Right forelimb (tissue), 1 donor: Measurements from ENCODE around the gene PLCH2.
"Not testable (repeated sequence)": the region's sequence is repeated elsewhere in the genome, so short reads cannot be mapped to it uniquely, and the experiment has no call there.

Experiments
- DNase-seq: peaks from one replicate; pipeline ENCODE4 v3.0.0-alpha.2; 2018

Gene PLCH2

DNA sequence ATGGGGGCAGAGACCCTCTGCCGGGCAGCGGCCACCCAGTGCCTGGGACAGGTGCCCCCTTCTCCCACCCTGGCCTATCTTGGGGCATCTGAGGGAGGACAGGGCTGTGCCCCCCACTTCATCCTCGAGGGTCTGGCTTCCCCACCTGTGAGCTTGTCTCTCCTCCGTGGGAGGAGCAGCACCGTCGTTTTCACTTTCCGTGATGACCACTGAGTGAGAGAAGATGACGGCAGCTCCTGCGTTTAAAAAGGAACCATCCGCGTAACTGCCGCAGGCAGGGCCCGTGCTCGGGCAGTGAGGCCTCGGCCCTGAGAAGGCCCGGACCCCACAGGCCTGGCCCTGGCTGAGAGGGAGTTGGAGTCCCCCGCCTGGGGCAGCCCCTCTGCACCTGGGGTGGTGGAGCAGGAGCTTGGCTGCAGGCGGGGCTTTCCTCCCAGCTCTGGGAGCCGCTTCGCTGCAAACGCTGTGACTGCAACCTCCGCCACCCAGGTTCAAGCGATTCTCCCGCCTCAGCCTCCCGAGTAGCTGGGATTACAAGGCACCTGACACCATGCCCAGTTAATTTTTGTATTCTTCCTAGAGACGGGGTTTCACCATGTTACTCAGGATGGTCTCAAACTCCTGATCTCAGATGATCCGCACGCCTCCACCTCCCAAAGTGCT lies 73.4 kb downstream of the PLCH2 start:
- DNase-seq = not testable (repeated sequence)

DNA sequence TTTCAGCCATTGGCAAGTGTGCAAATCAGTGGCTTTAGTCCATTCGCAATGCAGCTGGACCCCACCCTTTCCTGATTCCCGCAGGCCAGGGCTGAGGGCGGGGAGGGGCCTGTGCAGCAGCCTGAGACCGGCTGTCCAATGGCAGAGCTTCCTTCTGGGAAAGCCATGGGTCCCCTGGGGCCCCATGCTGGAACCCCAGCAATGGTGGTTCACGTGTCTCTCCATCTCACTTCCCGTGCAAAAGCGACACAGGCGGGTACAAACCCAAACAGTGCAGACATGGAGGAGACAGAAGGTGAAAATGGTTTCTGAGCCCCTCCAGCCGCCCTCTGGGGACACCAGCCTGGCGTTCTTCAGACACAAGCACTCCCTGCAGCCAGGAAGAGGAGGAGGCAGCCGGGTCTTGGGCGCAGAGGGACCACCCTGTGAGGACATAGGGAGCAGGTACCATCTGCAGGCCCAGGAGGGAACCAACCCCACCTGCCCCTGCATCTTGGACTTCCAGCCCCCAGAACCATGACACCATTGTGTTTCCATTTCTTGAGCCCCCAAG lies 74.3 kb downstream of the PLCH2 start:
- DNase-seq = not testable (repeated sequence)

DNA sequence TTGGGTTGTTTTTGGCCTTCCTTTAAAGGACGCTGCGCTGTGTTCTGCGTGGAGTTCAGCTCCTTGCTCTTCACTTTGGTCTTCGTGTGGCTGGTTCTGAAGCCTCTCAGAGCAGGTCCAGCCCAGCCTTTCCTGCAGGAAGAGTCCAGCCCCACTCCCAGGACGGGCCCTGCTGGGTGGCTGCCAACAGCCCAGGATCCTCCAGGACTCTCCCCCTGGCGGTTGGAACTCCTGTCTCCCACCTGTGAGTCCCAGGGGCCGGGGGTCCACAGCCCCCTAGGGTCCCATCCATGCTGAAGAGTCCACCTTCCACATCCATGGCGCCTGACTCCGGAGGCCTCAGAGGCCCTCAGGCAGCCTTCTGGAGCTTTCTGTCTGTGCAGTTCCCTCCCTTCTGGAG lies 75.5 kb downstream of the PLCH2 start:
- not testable (repeated sequence) for DNase-seq

DNA sequence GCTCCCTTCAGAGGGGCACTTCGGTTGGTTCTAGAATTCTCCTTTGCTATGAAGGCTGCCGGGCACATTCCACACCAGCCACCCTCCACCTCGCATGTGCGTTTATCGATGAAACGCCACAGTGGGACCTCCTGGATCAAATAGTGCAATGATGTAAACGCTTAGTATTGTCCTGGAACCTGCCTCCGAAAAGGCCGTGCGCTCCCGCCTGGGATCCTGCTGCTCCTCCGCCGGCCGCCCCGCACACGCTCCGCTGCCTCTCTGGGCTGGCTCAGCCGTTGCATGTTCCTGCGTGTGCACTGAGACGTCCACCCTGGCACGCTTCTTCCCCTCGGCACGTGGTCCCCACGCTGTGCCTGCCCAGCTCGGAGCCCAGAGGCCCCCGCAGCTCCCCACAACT lies 76.1 kb downstream of the PLCH2 start:
- DNase-seq = no peak

DNA sequence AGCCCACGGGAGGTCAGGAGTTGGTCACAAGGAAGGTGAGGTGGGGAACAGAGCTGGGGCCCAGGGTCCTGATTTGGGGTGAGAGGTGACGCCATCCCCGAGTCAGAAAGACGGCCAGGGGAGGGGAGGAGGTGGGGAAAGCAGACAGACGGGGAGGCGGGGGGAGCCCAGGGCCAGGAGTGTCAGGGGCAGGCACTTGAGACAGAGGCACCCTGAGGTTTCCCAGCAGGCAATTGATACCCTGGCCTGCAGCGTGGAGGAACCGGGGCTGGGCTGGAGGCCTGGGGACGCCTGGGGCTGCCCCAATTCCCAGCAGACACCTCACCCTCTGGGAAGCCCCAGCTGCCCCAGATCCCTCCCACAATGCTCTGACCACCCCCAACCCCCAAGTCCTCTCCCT lies 77.0 kb downstream of the PLCH2 start:
- DNase-seq = not testable (repeated sequence)

DNA sequence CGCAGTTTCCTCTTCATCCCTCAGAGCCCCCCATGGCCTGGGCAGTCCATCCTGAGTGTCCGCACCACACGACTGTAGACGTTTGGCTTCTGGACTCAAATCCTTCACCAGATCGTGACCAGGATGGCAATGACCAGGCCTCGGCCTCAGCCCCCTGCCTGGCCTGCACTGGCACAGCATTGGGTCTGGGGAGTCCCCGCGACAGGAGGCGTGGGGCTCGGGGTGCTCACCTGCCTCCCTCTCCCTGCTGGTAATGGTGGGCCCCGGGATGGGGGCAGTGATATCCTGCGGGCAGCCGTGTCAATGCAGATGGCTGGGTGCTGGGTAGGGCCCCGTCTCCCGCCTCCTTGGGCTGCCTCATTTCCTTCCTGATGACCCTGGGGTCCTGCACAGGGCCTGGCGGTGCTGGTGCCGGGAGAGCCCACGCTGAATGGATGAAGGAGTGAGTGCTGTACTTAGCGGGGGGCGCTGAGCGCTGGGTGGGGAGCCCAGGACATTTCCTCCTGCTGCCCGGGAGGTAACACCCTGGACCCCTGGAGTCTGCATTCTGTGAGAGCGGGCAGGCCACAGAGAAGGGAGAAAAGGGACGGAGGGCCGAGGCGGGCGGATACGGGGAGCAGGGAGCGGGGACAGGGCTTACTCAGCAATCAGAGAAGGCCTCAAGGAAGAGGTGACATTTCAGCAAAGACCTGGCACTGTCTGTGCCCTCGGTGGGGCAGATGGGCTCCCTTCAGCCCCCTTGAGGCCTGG lies 78.0 kb downstream of the PLCH2 start:
- DNase-seq = no peak

DNA sequence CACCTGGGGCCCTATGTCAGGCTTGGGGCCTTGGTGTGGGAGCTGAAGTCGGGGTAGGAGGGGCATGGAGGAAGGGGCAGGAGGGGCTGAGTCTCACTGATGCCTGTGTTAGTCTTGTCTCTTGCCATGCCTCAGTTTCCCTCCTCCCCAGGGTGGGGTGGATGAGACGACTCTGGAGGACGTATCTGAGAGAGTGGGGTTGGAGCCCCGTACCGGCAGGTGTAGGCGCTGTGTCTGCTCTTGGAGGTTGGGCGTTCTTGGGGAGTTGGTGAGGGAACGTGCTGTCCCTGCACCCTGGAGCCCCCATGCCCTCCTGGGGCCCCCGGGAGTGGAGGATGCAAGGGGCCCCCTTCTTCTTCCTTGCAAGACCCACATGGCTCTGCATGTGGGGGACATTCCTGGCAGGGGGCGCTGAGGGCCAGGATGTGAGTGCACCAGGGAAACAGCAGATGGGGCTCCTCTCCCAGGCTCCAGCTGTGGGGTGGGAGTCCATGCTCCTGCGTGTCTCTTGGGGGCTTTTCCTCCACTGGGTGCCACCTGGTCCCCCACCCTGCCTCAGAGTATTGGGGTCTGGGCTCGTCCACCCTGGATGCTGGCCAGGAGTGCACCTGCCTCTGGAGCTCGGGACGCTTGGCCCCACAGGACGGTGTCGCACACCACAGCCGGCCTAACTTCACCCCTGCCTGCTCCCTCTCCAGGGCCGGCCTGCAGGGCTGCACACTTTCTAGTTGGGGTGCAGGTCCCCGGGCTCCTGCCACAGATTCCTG lies 78.7 kb downstream of the PLCH2 start:
- DNase-seq = no peak
